Measurements from ENCODE around the gene VPREB1.
"Not testable (repeated sequence)": the region's sequence is repeated elsewhere in the genome, so short reads cannot be mapped to it uniquely, and the experiment has no call there.

VPREB1 gene

GRCh38 chr22:22216450-22216959 lies 28.1 kb upstream of the VPREB1 start:
- H3K27ac ChIP-seq, result no peak overlapping the region
- no peak for TF ChIP-seq CTCF (conservative IDR thresholded peaks at IDR 0.05)

DNA sequence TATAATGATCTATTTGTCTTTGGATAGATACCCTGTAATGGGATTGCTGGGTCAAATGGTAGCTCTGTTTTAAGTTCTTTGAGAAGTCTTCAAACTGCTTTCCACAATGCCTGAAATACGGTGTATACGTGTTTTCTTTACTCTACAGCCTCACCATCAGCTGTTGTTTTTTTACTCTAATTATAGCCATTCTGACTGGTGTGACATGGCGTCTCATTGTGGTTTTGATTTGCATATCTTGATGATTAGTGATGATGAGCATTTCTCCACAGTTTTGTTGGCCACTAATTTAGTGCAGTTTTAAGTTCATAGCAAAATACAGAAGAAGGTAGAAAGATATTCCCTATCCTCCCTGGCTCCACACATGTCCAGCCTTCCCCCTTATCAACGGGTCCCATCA lies 26.3 kb upstream of the VPREB1 start:
- no peak for TF ChIP-seq CTCF (conservative IDR thresholded peaks at IDR 0.05)
- H3K27ac ChIP-seq, result no peak overlapping the region

DNA sequence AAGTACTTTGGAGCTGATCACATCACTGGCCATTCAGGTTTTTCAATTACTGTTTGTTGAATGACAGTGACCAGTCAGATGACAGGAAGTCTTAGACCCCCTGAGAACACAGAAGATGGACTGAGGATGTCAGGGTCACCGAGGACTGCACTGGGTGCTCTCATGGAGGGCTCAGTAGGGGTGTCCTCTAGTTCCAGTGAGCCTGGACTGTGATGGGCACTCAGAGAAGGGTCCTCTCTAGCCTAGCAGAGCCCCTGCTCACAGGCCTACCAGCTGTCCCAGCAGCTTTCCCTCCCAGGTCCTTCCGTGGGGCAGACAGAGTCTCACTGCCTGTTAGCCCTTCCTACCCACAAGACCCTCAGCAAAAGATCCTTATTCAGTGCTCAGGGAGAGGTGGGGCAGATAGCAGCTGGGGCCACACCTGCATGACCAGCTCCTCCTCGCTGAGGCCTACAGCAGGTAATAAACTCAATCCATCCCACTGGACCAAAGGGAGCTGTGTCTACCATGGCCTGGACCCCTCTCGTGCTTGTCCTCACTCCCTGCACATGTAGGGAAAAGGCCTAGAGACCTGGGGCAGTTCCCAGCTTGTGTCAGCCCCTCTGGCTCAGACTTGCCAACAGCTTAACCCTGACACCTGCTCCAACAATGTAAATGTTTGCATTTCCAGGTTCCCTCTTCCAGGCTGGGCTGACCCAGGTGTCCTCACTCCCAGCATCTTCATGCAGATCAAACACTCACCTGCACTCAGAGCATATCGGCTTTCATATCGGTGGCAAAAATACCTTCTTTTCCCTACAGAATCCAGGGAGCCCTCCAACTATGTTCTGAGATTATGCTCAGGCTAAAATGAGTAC lies 25.2 kb upstream of the VPREB1 start:
- TF ChIP-seq CTCF (conservative IDR thresholded peaks at IDR 0.05), result no peak
- H3K27ac ChIP-seq, result no peak overlapping the region

DNA sequence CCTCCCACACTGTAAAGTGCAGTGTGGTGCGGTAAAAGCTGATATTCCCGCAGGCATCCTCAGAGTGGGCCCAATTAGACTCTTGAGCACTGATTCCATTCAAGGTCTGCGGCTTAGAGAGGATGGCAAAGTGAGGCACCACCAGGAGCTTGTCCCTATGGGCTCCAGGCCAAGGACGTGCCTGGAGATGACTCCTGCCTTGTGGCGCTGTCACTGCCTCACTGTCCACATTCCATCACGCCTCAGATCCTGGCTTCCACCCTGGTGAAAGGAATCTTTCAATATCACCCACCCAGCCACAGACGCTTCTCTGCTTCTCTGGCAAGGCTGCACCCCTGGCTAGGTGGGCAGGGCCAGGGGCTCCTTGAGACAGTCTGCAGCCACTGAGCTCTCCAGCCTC lies 23.5 kb upstream of the VPREB1 start:
- not testable (repeated sequence) for H3K27ac ChIP-seq

GRCh38 chr22:22226448-22227187 lies 18.0 kb upstream of the VPREB1 start:
- no peak for TF ChIP-seq CTCF (conservative IDR thresholded peaks at IDR 0.05)
- no peak overlapping the region for H3K27ac ChIP-seq

DNA sequence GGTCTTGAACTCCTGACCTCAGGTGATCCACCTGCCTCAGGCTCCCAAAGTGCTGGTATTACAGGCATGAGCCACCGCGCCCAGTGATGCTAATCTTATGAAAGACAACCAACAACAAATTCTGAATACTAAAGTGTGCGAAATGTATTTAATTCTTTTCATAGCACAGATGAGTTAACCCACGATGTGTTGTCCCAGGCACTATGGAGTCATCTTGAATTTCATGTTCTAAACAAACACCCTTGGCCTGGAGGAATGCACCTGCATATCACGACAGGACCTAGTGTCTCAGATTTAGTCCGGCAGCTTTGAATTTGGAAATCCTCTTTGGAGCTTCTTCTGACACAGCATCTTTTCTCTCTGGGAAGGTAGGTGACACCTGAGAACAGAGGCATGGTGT lies 16.2 kb upstream of the VPREB1 start:
- no peak for TF ChIP-seq CTCF (conservative IDR thresholded peaks at IDR 0.05)
- no peak overlapping the region for H3K27ac ChIP-seq

DNA sequence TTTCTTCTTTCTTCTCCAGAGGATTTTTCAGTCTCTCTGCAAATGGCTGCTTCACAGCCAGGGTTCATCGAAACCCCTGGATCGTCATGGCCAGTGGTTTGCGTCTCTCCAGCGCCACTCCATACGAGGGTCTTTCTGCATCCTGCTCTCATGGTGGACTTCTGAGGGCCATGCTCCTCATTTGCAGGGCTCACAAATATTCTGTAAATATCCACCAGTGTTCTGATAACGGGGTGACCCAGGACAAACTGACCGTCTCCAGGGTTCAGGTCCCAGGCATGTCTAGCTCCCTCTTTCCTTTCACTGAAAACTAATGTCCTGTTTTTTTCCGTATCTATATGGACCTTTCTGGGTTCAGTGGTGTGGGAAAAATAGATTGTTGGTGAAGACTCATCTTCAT lies 15.7 kb upstream of the VPREB1 start:
- TF ChIP-seq CTCF (conservative IDR thresholded peaks at IDR 0.05), result no peak
- no peak overlapping the region for H3K27ac ChIP-seq
